ENCODE results near the gene MEOX1.
A peak's percentile ranks its signal among the peaks of the same experiment; 100 is the strongest.
"Not testable (repeated sequence)": the region's sequence is repeated elsewhere in the genome, so short reads cannot be mapped to it uniquely, and the experiment has no call there.

MEOX1 gene

GRCh38 chr17:43661699-43662412 is at the start of gene MEOX1:
MEOX1 (minus strand) TSS chr17:43661922; CDS start chr17:43661534, 388 bp downstream.
- no peak for DNase-seq

- no peak for DNase-seq
These were observed 48.4 kb upstream of the MEOX1 start for GRCh38 chr17:43710101-43710500.

- no peak for DNase-seq
These were observed 47.5 kb upstream of the MEOX1 start for GRCh38 chr17:43709210-43709609.

GRCh38 chr17:43707184-43707583 is 45.5 kb upstream of the MEOX1 start:
- no peak for DNase-seq

GRCh38 chr17:43706235-43706634 is 44.5 kb upstream of the MEOX1 start:
- no peak for DNase-seq

- DNase-seq: no peak
These were observed 41.9 kb upstream of the MEOX1 start for GRCh38 chr17:43703630-43704029.

- DNase-seq: no peak
These were observed 40.9 kb upstream of the MEOX1 start for GRCh38 chr17:43702637-43703036.

GRCh38 chr17:43701318-43701743 is 39.6 kb upstream of the MEOX1 start:
- peak; percentile 32 for DNase-seq

- no peak for DNase-seq
These were observed 37.7 kb upstream of the MEOX1 start for GRCh38 chr17:43699438-43699756.

GRCh38 chr17:43698678-43699437 is 37.1 kb upstream of the MEOX1 start:
- no peak for DNase-seq

- no peak for DNase-seq
These were observed 36.2 kb upstream of the MEOX1 start for GRCh38 chr17:43697937-43698336.

- no peak for DNase-seq
These were observed 35.2 kb upstream of the MEOX1 start for GRCh38 chr17:43696891-43697290.

- no peak for DNase-seq
These were observed 34.5 kb upstream of the MEOX1 start for GRCh38 chr17:43695970-43696865.

- peak; percentile 72 for DNase-seq
These were observed 32.6 kb upstream of the MEOX1 start for GRCh38 chr17:43694081-43694870.

GRCh38 chr17:43691317-43691693 is 29.6 kb upstream of the MEOX1 start:
- no peak for DNase-seq

- no peak for DNase-seq
These were observed 29.0 kb upstream of the MEOX1 start for GRCh38 chr17:43690624-43691316.

GRCh38 chr17:43689814-43690213 is 28.1 kb upstream of the MEOX1 start:
- no peak for DNase-seq

- no peak for DNase-seq
These were observed 27.4 kb upstream of the MEOX1 start for GRCh38 chr17:43689131-43689530.

GRCh38 chr17:43686957-43687356 is 25.2 kb upstream of the MEOX1 start:
- not testable (repeated sequence) for DNase-seq

GRCh38 chr17:43683928-43684653 is 22.4 kb upstream of the MEOX1 start:
- DNase-seq: no peak

- no peak for DNase-seq
These were observed 18.7 kb upstream of the MEOX1 start for GRCh38 chr17:43680461-43680860.

All from activated CD8-positive, alpha-beta memory T cell treated with anti-CD3 and anti-CD28 coated beads, Interleukin-2, amount 50 U/mL, for 4 hours (primary cell).